Fibroblast of skin of scalp (primary cell): Measurements from ENCODE around the gene BMPR1B.

Experiments used
- DNase-seq: peaks from one replicate; pipeline ENCODE4 v3.0.0-alpha.2; 2013

BMPR1B gene

DNA sequence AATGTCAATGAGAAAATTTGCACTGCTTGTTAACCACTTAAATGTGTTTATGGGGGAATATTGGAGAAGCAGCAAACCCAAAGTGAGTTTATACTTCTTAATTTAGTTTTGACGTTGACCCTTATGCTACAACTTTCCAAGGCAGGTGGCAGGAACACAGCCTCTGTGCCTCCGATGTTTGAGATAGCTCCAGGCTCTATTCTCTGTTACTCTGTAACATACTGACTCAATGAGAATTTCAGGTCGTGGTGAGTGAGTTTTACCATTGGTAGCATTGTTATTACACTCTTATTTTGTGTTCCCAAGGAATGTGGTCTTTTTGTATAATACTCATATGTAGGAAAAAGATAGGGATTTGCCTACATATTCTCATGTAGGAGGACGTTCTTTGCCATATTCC, 210.7 kb downstream of the BMPR1B start:
- no peak for DNase-seq

- no peak for DNase-seq
Observed at GRCh38 chr4:94970650-94971049, 212.9 kb downstream of the BMPR1B start.

GRCh38 chr4:94974773-94975172, 217.0 kb downstream of the BMPR1B start:
- peak; percentile 34 for DNase-seq

DNA sequence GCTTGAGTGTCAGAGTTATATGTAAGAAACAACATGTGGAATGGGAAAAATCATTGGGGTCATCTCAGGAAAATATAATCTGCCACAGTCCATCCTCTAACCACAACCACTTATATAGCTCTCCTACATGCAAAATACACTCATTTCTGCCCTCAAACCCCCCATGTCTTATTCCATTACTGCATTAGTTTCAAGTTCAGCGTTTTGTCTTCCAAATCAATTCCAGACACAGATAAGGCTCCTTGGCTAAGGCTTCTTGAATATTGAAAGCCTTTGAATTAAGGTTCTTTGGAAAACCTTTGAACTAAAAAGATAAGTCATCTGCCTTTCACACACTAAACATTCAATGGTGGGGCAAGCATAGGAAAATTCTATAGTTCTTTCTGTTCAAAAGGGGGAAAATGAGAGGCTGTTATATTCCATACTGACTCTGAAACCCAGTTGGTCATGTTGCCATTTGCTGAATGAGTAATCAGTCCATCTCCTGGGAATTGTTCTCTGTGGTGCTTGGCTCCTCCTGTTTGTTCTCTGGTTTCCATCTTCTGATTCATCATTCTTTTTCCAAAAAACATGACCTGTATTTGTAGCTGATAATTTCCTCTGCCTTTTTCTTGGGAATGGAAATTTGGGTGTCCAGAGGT, 218.7 kb downstream of the BMPR1B start:
- DNase-seq: peak; percentile 91

- DNase-seq: peak; percentile 81
Observed at GRCh38 chr4:94978904-94979303, 221.1 kb downstream of the BMPR1B start.

DNA sequence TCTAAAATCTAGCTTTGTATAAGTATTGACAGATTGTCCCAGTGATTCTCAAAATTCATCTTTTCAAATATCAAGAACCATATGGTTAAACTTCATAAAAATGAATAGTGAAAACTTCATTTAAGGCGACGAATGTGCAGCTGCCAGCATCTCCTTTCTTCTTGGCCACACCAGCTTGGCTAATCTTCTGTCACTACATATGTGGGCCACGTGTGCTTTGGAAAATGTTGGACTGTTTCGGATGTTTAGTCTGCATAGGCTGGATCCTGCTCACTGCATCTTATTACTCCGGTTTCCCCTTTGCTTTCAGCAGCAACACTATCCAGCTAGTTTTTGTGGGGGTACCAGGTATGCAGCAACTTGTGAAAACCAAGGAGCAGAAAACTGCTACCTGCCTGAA, 221.9 kb downstream of the BMPR1B start:
- DNase-seq: no peak

DNA sequence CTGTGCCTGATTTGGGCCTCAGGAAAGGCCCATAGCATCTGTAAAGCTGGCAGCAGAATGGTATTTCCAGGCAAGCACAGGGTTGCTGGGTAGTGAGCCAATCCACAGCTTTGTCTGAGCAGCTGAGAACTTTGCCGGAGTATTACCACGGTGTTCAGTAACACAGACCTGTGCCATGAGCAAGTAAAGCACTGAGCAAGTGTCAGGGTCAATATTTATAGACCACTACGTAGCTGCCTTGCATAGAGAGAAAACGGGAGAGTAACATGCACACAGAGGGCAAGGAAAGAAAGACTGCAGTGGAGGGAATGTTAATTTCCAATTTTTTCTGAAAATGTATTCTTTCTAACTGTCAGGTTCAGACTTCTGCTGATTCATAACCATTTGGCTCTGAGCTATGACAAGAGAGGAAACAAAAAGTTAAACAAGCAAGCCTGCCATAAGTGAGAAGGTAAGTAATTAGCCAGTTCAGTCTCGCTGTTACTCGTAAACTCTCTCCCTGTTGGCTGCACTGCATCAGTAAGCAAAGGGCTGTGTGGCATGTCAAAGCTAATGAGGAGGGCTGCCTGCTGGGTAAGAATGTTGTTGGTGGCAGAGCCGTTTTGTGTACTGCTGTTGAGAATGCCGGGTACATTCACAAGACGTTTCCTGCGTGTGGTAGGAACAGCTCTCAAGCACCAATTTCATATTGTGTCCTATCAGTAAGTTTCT, 238.1 kb downstream of the BMPR1B start:
- peak; percentile 21 for DNase-seq

DNA sequence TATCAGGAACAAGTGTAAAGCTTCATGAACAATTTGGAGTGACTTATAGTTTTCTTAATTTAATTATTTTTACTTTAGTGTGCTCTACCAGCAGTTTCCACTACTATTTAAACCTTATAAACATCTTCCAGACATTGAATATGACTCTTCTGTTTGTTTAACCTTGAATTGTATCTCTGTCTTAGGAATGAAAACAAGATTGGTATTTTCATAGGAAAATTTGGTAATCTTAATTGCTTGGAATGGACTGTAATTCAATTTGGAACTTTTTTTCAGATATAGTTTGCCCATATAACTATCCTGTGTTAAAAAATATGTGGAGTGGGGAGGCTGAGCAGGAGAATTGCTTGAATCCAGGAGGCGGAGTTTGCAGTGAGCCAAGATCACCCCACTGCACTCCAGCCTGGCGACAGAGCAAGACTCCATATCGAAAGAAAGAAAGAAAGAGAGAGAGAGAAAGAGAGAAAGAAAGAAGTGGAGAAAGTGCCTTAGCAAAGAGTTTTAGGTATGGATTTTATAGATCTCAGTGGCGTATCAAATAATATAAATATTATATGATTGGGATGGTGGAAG, 242.4 kb downstream of the BMPR1B start:
- peak; percentile 13 for DNase-seq

GRCh38 chr4:95004912-95005311, 247.2 kb downstream of the BMPR1B start:
- no peak for DNase-seq

- no peak for DNase-seq
Observed at GRCh38 chr4:95007998-95008397, 250.2 kb downstream of the BMPR1B start.

GRCh38 chr4:95013236-95013635, 255.5 kb downstream of the BMPR1B start:
- DNase-seq: no peak

DNA sequence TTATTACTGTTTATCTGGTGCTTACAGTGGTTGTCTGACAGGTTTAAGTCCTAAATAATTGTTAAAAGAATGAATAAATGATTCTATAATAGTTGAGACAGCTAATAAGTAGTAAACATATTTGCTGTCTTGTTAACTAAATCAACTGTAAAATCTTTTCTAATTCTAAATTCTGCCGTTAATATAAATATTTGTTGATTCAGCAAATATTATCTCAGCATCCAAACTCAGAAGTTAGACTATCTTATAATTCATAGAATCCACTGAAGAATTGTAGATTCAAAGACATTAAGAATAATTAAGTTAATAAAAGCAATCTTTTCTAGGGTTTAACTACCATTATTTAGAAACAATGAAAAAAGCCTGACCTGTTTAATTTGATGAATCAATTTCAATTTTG, 256.3 kb downstream of the BMPR1B start:
- no peak for DNase-seq

GRCh38 chr4:95017305-95018064, 259.7 kb downstream of the BMPR1B start:
- DNase-seq: no peak

DNA sequence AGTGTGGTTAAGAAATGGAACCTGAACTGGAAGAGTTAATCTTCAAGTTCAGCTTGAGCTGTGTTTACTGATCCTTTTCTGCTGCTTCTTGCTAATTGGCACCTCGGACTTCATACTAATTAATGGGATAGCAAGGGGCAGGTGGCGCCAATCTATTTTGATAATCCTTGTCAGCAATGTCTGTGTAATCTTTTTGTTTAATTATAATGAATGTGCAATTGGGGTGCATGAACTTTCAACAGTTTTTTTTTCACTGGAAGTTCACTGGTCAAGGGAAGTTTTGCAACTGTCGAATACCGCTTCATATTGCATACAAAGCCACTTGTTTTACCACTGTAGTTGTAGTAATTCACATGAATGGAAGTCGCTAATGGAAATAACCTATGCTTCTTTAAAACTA, 261.0 kb downstream of the BMPR1B start:
- no peak for DNase-seq

- no peak for DNase-seq
Observed at GRCh38 chr4:95020521-95020920, 262.8 kb downstream of the BMPR1B start.

DNA sequence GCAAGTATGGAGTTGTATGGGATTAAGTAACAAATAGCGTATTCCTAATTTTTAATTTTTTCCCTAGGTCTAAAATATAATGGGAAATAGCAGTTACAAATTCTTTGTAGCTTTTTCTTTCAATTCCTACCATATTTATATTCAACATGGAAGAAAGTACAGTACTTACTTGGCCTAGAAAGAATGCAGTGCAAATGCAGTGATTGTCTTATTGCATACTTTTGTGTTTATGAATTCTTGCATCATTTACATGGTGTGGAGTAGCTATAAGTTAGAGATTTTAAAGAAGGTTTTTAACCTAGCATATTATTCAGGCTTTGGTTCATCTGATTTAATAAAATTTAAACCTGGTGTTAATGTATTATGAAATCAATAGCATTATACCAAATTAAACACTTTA, 263.3 kb downstream of the BMPR1B start:
- DNase-seq: peak; percentile 67

- DNase-seq: peak; percentile 17
Observed at GRCh38 chr4:95023110-95023509, 265.4 kb downstream of the BMPR1B start.

GRCh38 chr4:95027905-95028618, 270.3 kb downstream of the BMPR1B start:
- DNase-seq: no peak

DNA sequence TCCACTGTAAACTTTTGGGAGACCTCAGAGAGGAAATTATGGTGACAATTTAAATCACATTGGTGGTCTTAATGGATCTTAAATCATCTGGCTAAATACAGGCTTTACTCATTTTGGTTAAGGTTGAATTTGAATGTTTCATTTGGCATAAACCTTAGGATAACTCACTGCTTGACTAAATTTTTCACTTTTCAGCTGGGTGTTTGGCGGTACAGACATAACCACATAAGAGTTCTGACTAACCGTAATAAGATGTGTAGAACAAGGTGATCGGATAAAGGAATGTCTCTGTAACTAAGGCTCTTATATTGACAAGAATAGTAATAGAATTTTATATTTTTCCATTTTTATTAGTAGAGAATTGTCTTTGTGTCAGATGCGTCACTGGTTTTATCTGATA, 281.0 kb downstream of the BMPR1B start:
- DNase-seq: no peak

- no peak for DNase-seq
Observed at GRCh38 chr4:95044324-95044837, 286.6 kb downstream of the BMPR1B start.

DNA sequence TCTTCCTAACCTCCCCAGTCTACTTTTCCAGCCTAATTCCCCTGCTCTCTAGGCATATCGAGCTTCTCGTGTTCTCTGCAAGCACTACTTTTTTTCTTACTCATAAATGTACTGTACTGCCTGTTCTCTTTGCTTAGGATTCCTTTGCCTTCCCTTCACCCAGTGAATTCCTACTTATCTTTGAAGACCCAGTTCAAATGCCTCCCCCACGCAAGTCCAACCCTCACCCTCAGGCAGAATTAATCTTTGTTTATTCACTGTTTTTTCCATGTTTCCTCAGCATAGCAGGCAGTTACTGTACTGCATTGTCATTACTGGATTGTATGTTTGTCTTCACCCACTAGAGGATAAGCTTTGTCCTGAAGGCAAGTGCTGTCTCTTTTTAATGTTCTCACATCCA, 287.7 kb downstream of the BMPR1B start:
- DNase-seq: no peak

GRCh38 chr4:95048296-95048695, 290.5 kb downstream of the BMPR1B start:
- peak; percentile 50 for DNase-seq
